ENCODE measurements around the gene DCAF12L1. TPM values are rescaled to one million over a fixed set of nuclear protein-coding genes. Genes with fewer than 3 reads are reported as not detected.

Gene DCAF12L1
- total RNA-seq, 4 donors from 2014 or later, result not detected

DNA sequence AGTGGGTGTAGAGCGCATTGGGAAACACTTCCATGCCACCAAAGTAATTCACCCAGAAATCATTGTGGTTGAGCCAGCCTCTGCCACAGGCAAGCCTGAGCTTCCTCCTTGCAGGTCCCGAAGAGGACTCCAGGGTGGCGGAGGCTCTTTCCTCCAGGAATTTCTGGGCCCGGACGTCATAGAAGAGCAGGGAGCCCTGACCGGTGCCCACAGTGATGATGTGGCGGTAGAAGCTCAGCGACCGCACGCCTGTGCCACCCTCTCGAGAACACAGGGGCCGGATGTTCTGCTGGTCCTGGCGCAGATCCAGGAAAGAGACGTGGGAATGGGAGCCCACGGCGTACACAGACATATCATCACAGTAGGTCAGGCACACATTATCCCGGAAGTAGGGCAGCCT lies 1.3 kb downstream of the DCAF12L1 start:
- no peaks in the 10 kb centered on the region for H3K36me3 ChIP-seq
- H3K27ac ChIP-seq, result no peak overlapping the region
- WGBS, 2 donors, result 85% methylated on average over 15 of the region's 17 CpGs; no CpG with 5 or more reads in 1 of the 2 donors
- no peaks in the 10 kb centered on the region for H3K9me3 ChIP-seq
- no peak for TF ChIP-seq EP300 (IDR thresholded peaks at IDR 0.05)
- TF ChIP-seq, protein P1, sequence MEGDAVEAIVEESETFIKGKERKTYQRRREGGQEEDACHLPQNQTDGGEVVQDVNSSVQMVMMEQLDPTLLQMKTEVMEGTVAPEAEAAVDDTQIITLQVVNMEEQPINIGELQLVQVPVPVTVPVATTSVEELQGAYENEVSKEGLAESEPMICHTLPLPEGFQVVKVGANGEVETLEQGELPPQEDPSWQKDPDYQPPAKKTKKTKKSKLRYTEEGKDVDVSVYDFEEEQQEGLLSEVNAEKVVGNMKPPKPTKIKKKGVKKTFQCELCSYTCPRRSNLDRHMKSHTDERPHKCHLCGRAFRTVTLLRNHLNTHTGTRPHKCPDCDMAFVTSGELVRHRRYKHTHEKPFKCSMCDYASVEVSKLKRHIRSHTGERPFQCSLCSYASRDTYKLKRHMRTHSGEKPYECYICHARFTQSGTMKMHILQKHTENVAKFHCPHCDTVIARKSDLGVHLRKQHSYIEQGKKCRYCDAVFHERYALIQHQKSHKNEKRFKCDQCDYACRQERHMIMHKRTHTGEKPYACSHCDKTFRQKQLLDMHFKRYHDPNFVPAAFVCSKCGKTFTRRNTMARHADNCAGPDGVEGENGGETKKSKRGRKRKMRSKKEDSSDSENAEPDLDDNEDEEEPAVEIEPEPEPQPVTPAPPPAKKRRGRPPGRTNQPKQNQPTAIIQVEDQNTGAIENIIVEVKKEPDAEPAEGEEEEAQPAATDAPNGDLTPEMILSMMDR (IDR thresholded peaks at IDR 0.05), result no peak
- TF ChIP-seq POLR2A (IDR thresholded peaks at IDR 0.05), result no peak
- no peak overlapping the region for H3K4me3 ChIP-seq
- no peaks in the 10 kb centered on the region for H3K27me3 ChIP-seq
- no peak for DNase-seq (ENCODE audit: low spot score in 2 of 2)
- no peaks in the 10 kb centered on the region for H3K4me1 ChIP-seq

DNA sequence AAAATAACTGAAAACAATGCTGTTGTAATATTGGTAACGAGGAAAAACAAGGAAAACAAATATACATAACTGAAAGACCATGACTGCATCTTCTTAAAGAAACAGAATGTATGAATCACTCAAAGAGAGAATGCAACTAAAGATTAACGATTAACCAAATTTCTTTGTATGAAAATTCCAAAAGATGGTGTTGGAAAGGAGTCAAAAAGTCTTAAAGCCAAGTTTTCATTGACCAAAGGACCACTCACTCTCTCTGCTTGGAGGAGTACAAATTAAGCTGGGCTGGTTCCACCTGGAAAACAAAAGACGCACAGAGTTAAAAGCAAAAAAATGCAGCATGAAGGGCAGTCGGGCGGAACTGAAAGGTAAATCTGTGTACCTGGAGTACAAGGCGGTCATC lies 1.8 kb downstream of the DCAF12L1 start:
- Histone ChIP-seq H3K4me1 (no peaks in the 10 kb centered on the region), H3K9me3 (no peaks in the 10 kb centered on the region), H3K27ac (no peak overlapping the region), H3K36me3 (no peaks in the 10 kb centered on the region), H3K4me3 (no peak overlapping the region), H3K27me3 (no peaks in the 10 kb centered on the region)
- 72 to 81% methylated on average over 6 of the region's 6 CpGs for WGBS, 2 donors
- no peak for DNase-seq (ENCODE audit: low spot score in 2 of 2)
- no peak for TF ChIP-seq POLR2A (IDR thresholded peaks at IDR 0.05)
- no peak for TF ChIP-seq EP300 (IDR thresholded peaks at IDR 0.05)
- TF ChIP-seq, protein P1 (IDR thresholded peaks at IDR 0.05), result no peak

DNA sequence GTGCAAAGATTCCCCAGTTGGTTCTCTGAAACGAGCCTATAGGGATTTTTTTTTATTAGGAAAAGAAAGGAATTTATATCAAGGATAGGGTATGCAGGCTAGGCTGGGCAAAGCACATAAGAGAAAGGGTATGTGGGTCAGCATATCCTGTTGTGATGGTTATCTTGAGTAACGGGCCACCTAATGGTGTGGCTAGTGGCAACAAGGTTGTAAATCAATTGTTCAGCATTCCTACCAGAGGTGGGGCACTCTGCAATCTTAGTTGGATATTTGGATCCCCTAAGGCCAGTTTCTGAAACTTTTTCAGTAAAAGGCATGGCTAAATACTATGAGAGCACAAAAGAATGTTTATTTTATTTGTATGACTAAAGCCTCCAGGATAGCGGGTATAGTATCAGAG lies 42.7 kb downstream of the DCAF12L1 start:
- H3K4me1 ChIP-seq, result no peaks in the 10 kb centered on the region
- TF ChIP-seq EP300 (IDR thresholded peaks at IDR 0.05), result no peak
- H3K27ac ChIP-seq, result no peak overlapping the region
- no peak overlapping the region for H3K4me3 ChIP-seq
- DNase-seq (ENCODE audit: low spot score in 2 of 2), result no peak
- no peaks in the 10 kb centered on the region for H3K36me3 ChIP-seq
- no peaks in the 10 kb centered on the region for H3K27me3 ChIP-seq
- WGBS, 2 donors, result 55 to 57% methylated on average over 3 of the region's 3 CpGs
- no peaks in the 10 kb centered on the region for H3K9me3 ChIP-seq

Small RNAs within 50 kb of the gene (small RNA-seq; reads per million reads assigned to genes)
- gene Z69908.1, result not detected
